Measurements from ENCODE around the gene ARRB1.
"Not testable (repeated sequence)": the region's sequence is repeated elsewhere in the genome, so short reads cannot be mapped to it uniquely, and the experiment has no call there.

Gene ARRB1

DNA sequence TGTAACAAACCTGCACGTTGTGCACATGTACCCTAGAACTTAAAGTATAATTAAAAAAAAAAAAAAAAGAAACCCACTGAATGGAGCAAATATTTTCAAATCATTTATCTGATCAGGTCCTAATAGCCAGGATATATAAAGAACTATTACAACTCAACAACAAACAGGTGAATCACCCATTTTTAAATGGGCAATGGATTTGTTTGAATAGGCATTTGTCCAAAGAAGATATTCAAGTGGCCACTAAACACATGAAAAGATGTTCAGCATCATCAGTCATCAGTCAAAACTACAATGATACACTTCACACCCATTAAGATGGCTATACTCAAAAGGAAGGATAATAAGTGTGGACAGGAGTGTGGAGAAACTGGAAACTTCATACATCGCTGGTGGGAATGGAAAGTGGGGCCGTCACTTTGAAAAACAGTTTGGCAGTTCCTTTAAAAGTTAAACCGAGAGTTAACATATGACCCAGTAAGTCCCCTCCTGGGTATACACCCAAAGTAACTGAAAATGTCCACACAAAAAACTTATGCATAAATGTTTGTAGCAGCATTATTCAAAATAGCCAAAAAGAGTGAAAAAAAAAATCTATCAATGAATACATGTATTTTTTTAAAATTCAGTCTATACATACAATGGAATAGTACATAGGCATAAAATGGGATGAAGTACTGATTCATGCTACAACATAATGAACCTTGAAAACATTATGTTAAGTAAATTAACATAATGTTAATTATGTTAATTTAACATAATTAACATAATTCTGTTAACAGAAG, 53.1 kb downstream of the ARRB1 start:
- DNase-seq: no peak

DNA sequence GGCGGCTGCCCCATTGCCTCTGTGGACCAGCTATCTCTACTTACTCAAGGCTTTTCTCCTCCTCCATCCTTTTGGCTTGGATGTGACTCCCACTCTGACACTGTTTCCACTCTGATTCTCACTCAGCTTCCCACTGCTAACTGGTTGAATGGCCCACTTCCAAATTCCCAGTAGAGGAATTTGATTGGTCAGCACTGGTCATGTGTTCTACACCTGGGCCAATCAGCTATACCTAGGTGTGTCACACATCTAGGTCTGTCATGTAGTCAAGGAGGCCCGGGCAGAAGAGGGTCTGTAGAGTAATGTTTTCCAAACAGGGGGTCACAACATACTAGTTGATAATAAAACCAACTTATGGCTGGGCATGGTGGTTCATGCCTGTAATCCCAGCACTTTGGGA, 57.6 kb downstream of the ARRB1 start:
- no peak for DNase-seq

DNA sequence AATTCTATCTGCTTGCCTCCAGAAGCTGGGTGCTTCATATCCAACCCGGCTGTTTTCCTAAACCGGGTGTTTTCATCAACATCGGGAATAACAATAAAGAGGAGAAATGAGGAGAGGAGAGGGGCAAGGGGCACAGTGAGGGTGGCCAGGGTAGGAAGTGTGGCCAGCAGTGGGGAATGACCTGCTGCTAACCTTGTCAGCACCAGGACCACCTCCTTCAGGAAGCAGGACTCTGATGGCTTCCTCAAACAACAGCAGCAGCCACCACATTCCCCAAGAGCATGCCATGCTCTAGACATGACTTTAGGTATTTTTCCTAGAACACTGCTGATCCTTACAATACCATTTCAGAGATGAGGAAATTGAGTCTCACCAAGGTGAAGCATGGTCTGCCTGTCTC, 58.5 kb downstream of the ARRB1 start:
- DNase-seq: no peak

DNA sequence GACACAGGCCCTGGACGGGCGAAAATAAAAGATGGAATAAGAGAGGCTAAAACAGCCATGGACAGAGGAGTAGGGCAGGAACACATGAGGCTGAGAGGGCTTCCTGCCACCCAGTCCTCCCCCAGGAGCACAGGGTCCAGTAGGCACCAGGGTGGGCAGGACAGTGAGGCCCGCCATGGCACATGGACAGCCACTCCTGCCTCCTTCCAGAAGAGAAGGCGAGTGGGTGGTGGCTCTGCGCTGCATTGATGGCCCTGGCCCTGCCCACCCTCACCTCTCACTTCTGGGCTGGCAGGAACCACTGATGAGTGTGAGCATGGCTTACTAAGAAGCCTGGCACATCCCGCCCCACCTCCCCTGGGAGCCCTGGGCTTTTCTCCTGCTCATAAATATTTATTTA, 59.7 kb downstream of the ARRB1 start:
- DNase-seq: no peak

DNA sequence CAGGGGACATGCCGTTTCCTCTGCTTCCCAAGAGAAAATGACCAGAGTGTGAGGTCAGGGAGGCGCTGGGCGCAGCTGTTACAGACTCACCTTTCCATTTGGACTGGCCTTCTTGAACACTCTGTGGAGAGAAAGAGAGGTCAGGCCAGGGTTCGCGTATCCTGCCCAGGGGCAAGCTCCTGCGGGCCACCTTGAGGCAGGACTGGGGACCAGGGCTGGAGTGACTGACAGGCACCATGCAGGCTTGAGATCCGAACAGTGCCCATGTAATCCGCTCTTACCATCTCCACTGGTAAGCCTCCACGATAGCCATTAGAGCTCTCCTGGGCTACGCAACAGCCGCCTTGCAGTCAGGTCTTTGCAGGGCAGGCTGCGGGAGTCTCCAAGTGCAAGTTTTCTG, 61.5 kb downstream of the ARRB1 start:
- no peak for DNase-seq

- DNase-seq: no peak
These were observed 62.0 kb downstream of the ARRB1 start for GRCh38 chr11:75289511-75289760.

DNA sequence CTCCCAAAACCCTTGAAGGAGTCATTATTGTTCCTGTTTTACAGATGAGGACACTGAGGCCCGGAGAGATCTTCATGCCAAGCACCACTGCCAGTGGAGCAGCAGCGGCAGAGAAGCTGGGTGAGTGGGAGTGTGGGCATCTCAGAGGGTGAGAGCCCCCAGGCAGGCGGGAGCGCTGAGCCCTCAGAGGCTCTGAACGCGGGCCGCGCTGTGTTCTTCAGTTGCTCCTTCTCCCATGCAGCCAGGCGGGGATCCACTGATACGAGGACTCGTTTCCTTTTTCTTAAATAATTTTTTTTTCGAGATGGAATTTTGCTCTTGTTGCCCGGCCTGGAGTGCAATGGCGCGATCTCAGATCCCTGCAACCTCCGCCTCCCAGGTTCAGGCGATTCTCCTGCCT, 63.9 kb downstream of the ARRB1 start:
- DNase-seq: no peak

DNA sequence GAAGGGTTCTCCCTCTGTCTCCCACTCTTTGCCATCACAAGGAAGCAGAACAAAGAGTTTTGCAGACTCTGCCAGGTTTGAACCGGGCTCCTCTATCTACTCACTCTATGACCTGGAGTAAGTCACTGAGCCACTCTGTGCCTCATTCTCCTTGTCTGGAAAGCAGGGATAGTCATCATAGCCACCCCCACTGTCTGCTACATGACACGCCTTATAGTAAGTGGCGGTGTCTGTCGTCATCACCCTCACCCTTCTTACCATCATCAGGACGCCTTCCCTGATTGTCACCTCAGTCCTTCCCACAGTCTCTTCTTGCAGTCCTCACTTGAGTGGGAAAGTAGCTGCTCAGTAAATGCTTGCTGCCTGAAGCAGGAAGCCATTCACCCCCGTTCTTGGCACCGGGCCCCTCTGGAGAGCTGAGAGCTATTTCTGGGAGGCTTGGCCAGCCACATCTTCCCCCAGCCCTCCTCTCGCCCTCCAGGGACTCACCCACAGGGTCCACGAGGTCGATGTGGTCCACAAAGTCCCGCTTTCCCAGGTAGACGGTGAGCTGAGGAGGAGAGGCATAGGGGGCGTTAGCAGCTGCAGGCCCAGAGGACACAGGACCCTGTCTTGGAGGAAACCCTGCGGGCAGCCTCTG, 64.5 kb downstream of the ARRB1 start:
- no peak for DNase-seq

- DNase-seq: no peak
These were observed 65.6 kb downstream of the ARRB1 start for GRCh38 chr11:75285776-75286360.

DNA sequence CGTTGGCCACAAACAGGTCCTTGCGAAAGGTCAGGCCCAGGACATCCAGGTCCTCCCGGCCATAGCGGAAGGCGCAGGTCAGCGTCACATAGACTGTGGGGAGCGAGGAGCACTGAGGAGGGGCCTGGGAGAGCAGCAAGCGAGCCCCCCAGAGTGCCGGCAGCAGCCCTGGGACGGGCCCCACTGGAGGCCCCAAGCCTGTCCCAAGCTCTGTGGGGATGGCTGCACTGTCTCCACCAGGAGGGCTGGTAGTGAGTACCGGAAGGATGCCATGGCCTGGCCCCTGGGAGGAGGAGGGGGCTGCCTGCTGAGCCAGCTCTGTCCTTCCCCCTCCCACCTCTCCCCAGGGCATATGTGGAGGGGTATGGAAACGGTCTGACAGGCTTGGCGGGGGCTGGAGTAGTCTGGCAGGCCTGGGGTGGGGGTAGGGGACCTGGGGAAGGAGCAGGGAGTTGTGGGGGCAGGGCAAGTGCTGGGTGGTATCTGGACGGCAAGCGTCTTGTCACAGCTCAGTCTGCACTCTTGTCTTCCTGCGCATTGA, 68.0 kb downstream of the ARRB1 start:
- DNase-seq: no peak

- DNase-seq: no peak
These were observed 69.9 kb downstream of the ARRB1 start for GRCh38 chr11:75281469-75282095.

DNA sequence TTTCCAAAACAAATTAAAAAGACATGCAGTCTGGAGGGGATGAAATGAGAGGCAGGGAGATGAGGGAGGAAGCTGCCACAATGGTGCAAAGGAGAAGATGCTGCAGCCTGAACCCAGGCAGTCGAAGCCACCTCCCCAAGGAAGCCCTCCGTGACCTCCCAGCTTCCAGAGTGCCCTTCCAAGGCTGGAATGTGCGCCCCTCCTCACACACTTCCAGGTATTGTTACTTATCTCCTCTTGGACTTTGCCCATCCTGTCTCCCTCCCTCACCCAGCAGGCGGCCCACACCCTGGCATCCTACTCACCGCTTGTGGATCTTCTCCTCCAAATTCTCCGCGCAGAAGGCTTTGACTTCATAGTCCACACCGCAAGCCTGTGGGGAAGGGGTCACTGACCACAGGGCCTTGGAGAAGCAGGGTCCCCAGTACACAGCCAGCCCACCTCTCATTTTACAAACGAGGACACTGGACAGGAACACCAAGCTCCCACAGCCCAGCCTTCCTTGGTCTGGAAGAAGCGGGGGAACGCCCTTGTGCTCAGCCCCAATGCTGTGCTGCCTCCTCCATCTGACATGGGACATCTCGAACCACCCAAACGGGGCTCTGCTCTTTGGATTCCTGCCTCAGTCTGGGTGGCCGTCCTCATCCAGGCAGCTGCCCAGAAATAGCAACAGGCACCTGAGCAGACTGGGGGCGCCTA, 70.5 kb downstream of the ARRB1 start:
- DNase-seq: no peak

DNA sequence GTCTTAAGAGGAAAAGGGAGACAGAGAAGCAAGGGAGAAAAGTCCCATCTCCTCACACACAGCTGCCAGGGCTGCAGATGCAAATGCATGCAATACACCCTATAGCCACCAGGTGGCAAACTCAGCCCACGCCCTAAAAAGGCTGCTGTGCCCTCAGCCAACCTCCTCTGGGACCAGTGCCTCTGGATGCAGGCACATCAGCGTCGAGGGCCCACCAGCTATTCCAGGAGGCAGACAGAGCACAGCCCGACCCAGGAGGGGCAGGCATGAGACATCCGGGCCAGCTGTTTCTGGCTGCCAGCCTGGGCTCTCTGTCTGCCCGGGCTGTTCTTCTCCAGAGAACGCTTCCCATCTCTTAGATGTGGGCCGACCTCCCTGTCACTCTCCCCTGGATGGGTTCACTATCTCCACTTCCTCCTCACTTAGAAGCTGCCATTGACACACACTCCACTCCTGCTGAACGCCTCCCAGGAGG, 71.2 kb downstream of the ARRB1 start:
- peak; percentile 10 for DNase-seq

- DNase-seq: no peak
These were observed 72.2 kb downstream of the ARRB1 start for GRCh38 chr11:75279273-75279672.

- DNase-seq: no peak
These were observed 73.3 kb downstream of the ARRB1 start for GRCh38 chr11:75277991-75278790.

DNA sequence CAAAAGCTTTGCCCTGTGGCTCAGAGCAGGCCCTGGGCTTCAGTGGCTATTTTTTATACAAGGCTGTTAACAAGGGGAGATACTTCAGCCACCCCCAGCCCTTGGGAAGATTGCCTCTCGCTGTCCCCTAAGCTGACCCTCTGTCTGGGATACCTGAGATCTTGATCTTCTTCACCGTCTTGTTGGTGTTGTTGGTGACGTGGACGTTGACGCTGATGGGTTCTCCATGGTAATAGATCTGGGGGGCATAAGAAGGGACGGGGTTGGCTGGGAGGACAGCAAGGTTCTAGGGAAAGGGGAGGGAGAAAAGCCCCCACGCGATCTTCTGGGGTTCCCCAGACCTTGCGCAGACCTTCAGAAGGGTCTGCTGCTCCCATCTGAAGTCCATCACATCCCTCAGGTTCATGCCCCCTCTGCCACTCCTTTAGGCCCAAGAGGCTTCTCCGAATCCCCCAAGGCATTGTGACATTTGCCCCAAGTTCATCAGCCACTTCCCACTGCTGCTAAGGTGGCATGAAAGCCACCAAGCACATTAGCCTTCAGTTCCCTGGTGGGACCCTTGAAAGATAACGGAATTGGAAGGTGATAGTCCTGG, 74.2 kb downstream of the ARRB1 start:
- no peak for DNase-seq

DNA sequence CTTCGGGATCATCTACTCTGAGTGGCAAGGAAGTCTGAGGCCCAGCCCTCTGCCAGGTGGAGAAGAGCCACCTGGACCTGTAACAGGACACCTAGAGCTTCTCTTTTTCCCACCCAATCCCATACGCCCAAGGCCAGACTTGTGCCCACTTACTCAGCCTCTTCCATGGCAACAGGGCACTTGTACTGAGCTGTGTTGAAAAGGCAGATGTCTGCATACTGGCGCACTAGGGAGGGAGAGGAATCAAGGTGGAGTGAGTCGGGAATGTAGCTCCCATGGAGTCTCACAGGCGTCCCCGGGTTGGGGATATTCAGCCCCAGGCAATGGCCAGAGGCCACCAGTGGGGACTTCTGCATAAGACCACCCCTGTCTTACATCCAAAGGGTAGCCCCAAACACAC, 74.8 kb downstream of the ARRB1 start:
- no peak for DNase-seq

- DNase-seq: no peak
These were observed 75.3 kb downstream of the ARRB1 start for GRCh38 chr11:75276186-75276585.

DNA sequence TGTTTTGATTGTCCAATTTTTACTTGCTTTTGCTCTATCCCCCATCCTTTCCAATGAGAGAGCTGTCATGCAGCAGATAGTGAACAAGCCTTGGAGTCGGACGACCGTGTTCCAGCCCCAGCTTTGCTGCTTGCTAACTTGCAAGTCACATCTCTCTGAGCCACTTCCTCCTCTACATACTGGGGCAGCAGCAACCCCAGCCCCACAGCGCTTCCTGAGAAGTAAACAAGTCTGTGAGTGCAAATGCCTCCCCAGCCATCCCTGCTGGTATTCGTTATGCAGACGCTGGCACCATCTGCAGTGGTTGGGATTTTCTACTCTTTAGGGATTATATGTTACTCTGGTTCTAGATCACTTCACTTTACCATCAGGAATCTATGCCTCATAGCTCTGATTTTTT, 75.9 kb downstream of the ARRB1 start:
- no peak for DNase-seq

GRCh38 chr11:75274716-75275115, 76.7 kb downstream of the ARRB1 start:
- not testable (repeated sequence) for DNase-seq

DNA sequence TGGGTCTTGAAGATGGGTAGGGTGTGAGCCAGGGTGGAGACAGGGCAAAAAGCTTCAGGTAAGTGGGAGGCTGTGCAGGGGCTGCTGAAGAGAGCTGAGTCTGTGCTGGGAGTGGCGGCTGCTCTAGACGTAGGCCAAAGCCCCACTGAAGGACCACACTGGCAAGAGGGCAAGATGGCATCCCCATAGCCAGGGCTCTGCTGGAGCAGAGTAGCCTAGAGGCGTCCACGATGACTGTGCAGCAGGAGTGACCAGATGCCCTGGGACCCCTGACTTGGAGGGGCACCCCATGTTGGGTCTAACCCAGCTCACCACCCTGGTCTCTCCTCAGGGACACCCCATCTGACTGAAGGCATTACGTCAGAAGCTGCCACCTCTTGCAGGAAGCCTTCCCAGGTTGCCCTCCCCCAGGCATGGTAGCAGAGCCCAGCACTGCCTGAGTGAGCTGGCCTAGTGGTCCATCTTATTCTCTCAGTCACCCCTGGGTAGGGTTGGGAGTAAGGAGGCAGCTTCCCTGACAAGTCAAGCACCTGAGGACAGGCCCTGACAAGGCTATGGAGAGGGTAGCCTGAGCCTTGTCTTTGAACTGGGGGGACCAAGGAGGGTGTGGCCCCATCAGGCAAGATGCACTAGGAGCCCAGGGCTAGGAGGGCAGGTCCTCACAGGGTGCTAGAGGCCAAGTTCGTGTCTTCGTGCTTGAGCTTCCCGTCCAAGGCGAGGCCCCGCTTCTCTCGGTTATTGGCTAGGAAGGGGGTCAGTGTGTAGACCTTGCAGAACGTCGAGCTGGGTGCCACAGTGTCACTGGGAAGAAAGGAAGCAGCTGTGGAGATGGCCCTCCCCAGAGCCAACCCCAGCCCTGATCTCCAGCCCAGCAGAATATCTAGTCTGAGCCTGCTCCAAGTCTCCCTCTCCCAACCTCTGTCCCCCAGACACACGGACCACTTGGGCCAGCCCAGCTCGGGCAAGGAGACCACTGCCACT, 77.8 kb downstream of the ARRB1 start:
- DNase-seq: no peak

Measured in DMS 273 treated with DMSO at 0.1 percent for 48 hours (cell line).